ENCODE measurements around the gene MC2R.

- TF ChIP-seq ZBTB33 (IDR thresholded peaks at IDR 0.05; ENCODE audit: extremely low read depth, insufficient replicate concordance, low read length) (no peak), EZH2 (IDR thresholded peaks at IDR 0.05) (no peak), POLR2AphosphoS5 (IDR thresholded peaks at IDR 0.05; ENCODE audit: low read depth, low read length) (no peak)
These were observed 1.2 kb upstream of the MC2R start for GRCh38 chr18:13916559-13916958.
